C4-2B (cell line): ENCODE measurements around the gene PKLR.
A peak's percentile ranks its signal among the peaks of the same experiment; 100 is the strongest.

Source experiments
- H3K27ac ChIP-seq: fragments of 450-650 bp; 2 replicates; pipeline ENCODE4 v1.5.1; 2017
- ZFX ChIP-seq: fragments of 450-650 bp; IDR thresholded peaks from 2 replicates; pipeline ENCODE4 v1.6.1; 2017
- TF ChIP-seq, protein P1 (sequence below): fragments of 450-650 bp; conservative IDR thresholded peaks from 2 replicates; pipeline ENCODE4 v1.5.1; 2017; ENCODE audit warnings: mild to moderate bottlenecking

The PKLR gene

GRCh38 chr1:155260276-155260675 is 41.0 kb downstream of the PKLR start:
- no peak overlapping the region for H3K27ac ChIP-seq
- no peak for TF ChIP-seq ZFX
- TF ChIP-seq, protein P1, sequence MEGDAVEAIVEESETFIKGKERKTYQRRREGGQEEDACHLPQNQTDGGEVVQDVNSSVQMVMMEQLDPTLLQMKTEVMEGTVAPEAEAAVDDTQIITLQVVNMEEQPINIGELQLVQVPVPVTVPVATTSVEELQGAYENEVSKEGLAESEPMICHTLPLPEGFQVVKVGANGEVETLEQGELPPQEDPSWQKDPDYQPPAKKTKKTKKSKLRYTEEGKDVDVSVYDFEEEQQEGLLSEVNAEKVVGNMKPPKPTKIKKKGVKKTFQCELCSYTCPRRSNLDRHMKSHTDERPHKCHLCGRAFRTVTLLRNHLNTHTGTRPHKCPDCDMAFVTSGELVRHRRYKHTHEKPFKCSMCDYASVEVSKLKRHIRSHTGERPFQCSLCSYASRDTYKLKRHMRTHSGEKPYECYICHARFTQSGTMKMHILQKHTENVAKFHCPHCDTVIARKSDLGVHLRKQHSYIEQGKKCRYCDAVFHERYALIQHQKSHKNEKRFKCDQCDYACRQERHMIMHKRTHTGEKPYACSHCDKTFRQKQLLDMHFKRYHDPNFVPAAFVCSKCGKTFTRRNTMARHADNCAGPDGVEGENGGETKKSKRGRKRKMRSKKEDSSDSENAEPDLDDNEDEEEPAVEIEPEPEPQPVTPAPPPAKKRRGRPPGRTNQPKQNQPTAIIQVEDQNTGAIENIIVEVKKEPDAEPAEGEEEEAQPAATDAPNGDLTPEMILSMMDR = no peak

- TF ChIP-seq ZFX = no peak
- TF ChIP-seq, protein P1 = no peak
- no peak overlapping the region; the same call in 1 of the 2 replicates for H3K27ac ChIP-seq
Measured at GRCh38 chr1:155256058-155256852, 45.0 kb downstream of the PKLR start.

DNA sequence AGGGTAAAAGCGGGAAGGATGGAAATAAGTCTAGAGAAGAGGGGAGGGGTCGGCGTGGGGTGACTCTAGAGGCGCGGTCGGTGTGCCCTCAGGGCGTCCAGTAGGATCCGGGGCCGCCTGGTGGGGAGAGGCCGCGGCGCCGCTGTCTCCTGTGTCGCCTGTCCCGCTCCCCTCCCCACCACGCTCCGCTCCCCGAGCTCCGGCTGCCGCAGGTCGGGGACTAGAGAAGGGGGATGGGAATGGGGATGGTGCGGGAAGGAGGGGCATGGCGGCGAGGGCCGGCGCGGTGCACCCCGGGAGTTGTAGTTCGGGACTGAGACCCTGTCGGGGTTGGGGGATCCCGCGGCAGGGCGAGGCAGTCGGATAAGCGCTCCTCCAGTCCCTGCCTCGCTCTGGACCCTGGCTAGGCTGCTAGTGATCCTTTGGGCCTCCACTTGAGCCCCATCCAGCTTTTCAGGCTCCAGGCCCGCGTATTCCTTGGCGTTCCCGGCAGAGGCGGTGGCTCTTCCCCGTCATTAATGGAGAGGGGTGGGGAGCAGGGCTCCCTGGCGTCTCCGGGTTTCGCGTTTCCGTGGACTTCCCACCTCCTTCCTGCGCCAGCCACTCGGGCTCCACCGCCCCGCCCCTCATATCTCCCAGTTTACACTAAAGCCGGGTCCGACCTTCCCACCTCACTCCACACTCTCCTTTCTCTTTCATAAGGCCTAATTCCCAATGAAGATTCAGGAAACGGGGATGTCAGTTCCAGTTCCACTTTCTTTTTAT is 45.8 kb downstream of the PKLR start, which contains the start of gene ENTREP3:
ENTREP3 (minus strand) TSS at position 241 of the 765 bp plus-strand sequence. CDS start 606 bp downstream, outside the sequence.
- H3K27ac ChIP-seq = peak within 1 kb of the TSS; percentile 81
- TF ChIP-seq, protein P1 = no peak; the same call in 1 of the 2 replicates
- TF ChIP-seq ZFX = 0 out of 2 replicates have a peak, but pooled peaks have one; percentile 32

- TF ChIP-seq, protein P1 = no peak
- TF ChIP-seq ZFX = peak; percentile 44; the same call in 1 of the 2 replicates
- H3K27ac ChIP-seq = peak overlapping the region; percentile 81
Measured at GRCh38 chr1:155254714-155255242, 46.5 kb downstream of the PKLR start.

DNA sequence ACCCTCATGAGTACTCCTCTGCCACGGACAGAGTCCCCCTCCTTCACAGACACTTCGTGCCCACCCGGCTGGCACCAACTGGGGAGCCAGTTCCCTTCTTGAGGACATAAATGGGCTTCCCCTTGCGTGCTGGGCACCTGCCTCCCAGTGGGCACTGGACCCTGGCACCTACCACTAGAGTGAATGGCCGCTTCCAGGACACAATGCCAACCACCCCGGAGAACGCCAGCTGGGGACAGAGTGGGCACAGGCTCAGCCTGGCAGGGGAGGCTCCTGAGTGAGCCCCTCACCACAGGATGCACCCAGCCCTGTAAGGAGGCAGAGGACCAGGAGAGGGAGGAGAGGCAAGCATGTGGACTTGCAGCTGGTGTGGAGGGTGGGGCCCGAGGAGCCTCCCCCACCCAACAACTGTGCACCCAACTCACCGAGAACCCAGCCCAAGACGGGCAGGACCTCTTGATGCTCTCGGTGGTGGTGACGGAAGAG is 47.0 kb downstream of the PKLR start:
- H3K27ac ChIP-seq = peak overlapping the region; percentile 81
- TF ChIP-seq, protein P1 = no peak
- no peak for TF ChIP-seq ZFX

- peak overlapping the region; percentile 81; the same call in 1 of the 2 replicates for H3K27ac ChIP-seq
- TF ChIP-seq, protein P1 = no peak
- no peak for TF ChIP-seq ZFX
Measured at GRCh38 chr1:155253797-155254196, 47.4 kb downstream of the PKLR start.
